Trophoblast cell (in vitro differentiated cells and primary cell): Measurements from ENCODE around the gene GALNTL6.

Experiments used
- DNase-seq, 2 donors: peaks; one replicate each; pipeline ENCODE4 v3.0.0-alpha.2; 2016
- H2AFZ ChIP-seq: 2 replicates; pipeline ENCODE4 v1.6.1; 2013; ENCODE audit warnings: low read length, moderate library complexity, mild to moderate bottlenecking; ENCODE audit not compliant: insufficient read depth, poor library complexity
- H2AK5ac ChIP-seq: 2 replicates; pipeline ENCODE4 v1.6.1; 2013; ENCODE audit warnings: mild to moderate bottlenecking, low read length
- H2BK120ac ChIP-seq: 2 replicates; pipeline ENCODE4 v1.6.1; 2013; ENCODE audit warnings: low read length, mild to moderate bottlenecking, moderate library complexity; ENCODE audit not compliant: insufficient read depth, poor library complexity
- H2BK12ac ChIP-seq: 2 replicates; pipeline ENCODE4 v1.6.1; 2013; ENCODE audit warnings: mild to moderate bottlenecking, low read length, moderate library complexity
- H2BK5ac ChIP-seq: 2 replicates; pipeline ENCODE4 v1.6.1; 2013; ENCODE audit warnings: low read length, low read depth, moderate library complexity, mild to moderate bottlenecking; ENCODE audit not compliant: poor library complexity
- H3K14ac ChIP-seq: 2 replicates; pipeline ENCODE4 v1.6.1; 2013; ENCODE audit warnings: mild to moderate bottlenecking, low read length
- H3K18ac ChIP-seq: 2 replicates; pipeline ENCODE4 v1.6.1; 2013; ENCODE audit warnings: mild to moderate bottlenecking, low read length
- H3K23ac ChIP-seq: 2 replicates; pipeline ENCODE4 v1.6.1; 2013; ENCODE audit warnings: low read length
- H3K27ac ChIP-seq: 2 replicates; pipeline ENCODE4 v1.5.1; 2013; ENCODE audit warnings: low read depth, mild to moderate bottlenecking, inconsistent platforms, low read length, moderate library complexity
- H3K27me3 ChIP-seq: 2 replicates; pipeline ENCODE4 v1.6.1; 2013; ENCODE audit warnings: inconsistent platforms, mild to moderate bottlenecking, low read length, moderate library complexity; ENCODE audit not compliant: insufficient read depth
- H3K36me3 ChIP-seq, 2 experiments: 1 replicate in 1 of 2; 2 replicates in 1 of 2; pipeline ENCODE4 v1.6.1; 2013; ENCODE audit warnings: low read length in 2 of 2, mild to moderate bottlenecking in 2 of 2, moderate library complexity in 1 of 2; ENCODE audit not compliant: insufficient read depth in 2 of 2, control insufficient read depth in 1 of 2
- H3K4ac ChIP-seq: 2 replicates; pipeline ENCODE4 v1.6.1; 2013; ENCODE audit warnings: low read depth, mild to moderate bottlenecking, low read length, moderate library complexity
- H3K4me1 ChIP-seq, 2 experiments: 1 replicate in 1 of 2; 2 replicates in 1 of 2; pipeline ENCODE4 v1.6.1; 2013; ENCODE audit warnings: low read length in 2 of 2, mild to moderate bottlenecking in 2 of 2, moderate library complexity in 1 of 2; ENCODE audit not compliant: insufficient read depth in 2 of 2, control insufficient read depth in 1 of 2
- H3K4me2 ChIP-seq: 2 replicates; pipeline ENCODE4 v1.6.1; 2013; ENCODE audit warnings: inconsistent platforms, mild to moderate bottlenecking, low read length, moderate library complexity
- H3K4me3 ChIP-seq: 2 replicates; pipeline ENCODE4 v1.5.1; 2013; ENCODE audit warnings: mild to moderate bottlenecking, low read depth, low read length, inconsistent platforms
- H3K79me1 ChIP-seq: one replicate; pipeline ENCODE4 v1.6.1; 2013; ENCODE audit warnings: low read length
- H3K79me2 ChIP-seq: 2 replicates; pipeline ENCODE4 v1.6.1; 2013; ENCODE audit warnings: low read length, mild to moderate bottlenecking; ENCODE audit not compliant: control insufficient read depth, insufficient read depth, poor library complexity
- H3K9ac ChIP-seq: 2 replicates; pipeline ENCODE4 v1.6.1; 2013; ENCODE audit warnings: mild to moderate bottlenecking, low read length
- H3K9me3 ChIP-seq: 2 replicates; pipeline ENCODE4 v1.6.1; 2013; ENCODE audit warnings: low read depth, mild to moderate bottlenecking, control low read depth, inconsistent platforms, low read length; ENCODE audit not compliant: insufficient read depth
- H4K12ac ChIP-seq: 2 replicates; pipeline ENCODE4 v1.6.1; 2013; ENCODE audit warnings: low read depth, mild to moderate bottlenecking, low read length, moderate library complexity
- H4K8ac ChIP-seq: 2 replicates; pipeline ENCODE4 v1.6.1; 2013; ENCODE audit warnings: low read depth, mild to moderate bottlenecking, low read length, moderate library complexity
- H4K91ac ChIP-seq: one replicate; pipeline ENCODE4 v1.6.1; 2013; ENCODE audit warnings: low read depth, mild to moderate bottlenecking, low read length, moderate library complexity
- WGBS: extraction: QIAGEN DNeasy Blood & Tissue Kit; methylation state at CpG from one replicate; pipeline ENCODE4 v1.1.7; 2013; ENCODE audit warnings: missing lambda C conversion rate; ENCODE audit not compliant: insufficient read length, insufficient coverage; ENCODE audit errors: extremely low coverage; 5-methylcytosine and 5-hydroxymethylcytosine counted together

The GALNTL6 gene

GRCh38 chr4:172129593-172129992 lies 316.4 kb downstream of the GALNTL6 start:
- Histone ChIP-seq H4K8ac (no peak overlapping the region), H3K9ac (no peak overlapping the region), H3K79me2 (no peaks in the 10 kb centered on the region), H2BK120ac (no peak overlapping the region), H3K36me3 (no peaks in the 10 kb centered on the region), H3K4ac (no peak overlapping the region), H4K12ac (no peak overlapping the region), H3K4me3 (no peak overlapping the region), H2AK5ac (no peak overlapping the region), H3K9me3 (no peaks in the 10 kb centered on the region), H3K18ac (no peak overlapping the region), H3K4me1 (no peaks in the 10 kb centered on the region), H4K91ac (no peak overlapping the region), H3K4me2 (no peak overlapping the region), H3K23ac (no peak overlapping the region), H3K14ac (no peak overlapping the region), H3K27me3 (no peaks in the 10 kb centered on the region), H3K79me1 (no peaks in the 10 kb centered on the region), H3K27ac (no peak overlapping the region), H2AFZ (no peak overlapping the region), H2BK5ac (no peak overlapping the region), H2BK12ac (no peak overlapping the region)
- WGBS: no CpG with 5 or more reads among the region's 1 CpG
- DNase-seq: no peak

GRCh38 chr4:172134521-172134920 lies 321.3 kb downstream of the GALNTL6 start:
- no peak overlapping the region for H3K9ac ChIP-seq
- H3K79me2 ChIP-seq: no peaks in the 10 kb centered on the region
- no peak overlapping the region for H4K8ac ChIP-seq
- no peak overlapping the region for H4K91ac ChIP-seq
- H3K18ac ChIP-seq: no peak overlapping the region
- H2BK5ac ChIP-seq: no peak overlapping the region
- H3K79me1 ChIP-seq: no peaks in the 10 kb centered on the region
- H2BK120ac ChIP-seq: no peak overlapping the region
- no peak overlapping the region for H3K4me2 ChIP-seq
- H4K12ac ChIP-seq: no peak overlapping the region
- no peak overlapping the region for H3K23ac ChIP-seq
- no peak overlapping the region for H2BK12ac ChIP-seq
- H2AFZ ChIP-seq: no peak overlapping the region
- H2AK5ac ChIP-seq: no peak overlapping the region
- no peaks in the 10 kb centered on the region for H3K4me1 ChIP-seq
- H3K9me3 ChIP-seq: no peaks in the 10 kb centered on the region
- no CpG with 5 or more reads among the region's 2 CpGs for WGBS
- H3K4ac ChIP-seq: no peak overlapping the region
- H3K27me3 ChIP-seq: no peaks in the 10 kb centered on the region
- DNase-seq: peak in 1 of 2 donors; percentile 76
- no peak overlapping the region for H3K4me3 ChIP-seq
- H3K27ac ChIP-seq: no peak overlapping the region
- H3K14ac ChIP-seq: no peak overlapping the region
- no peaks in the 10 kb centered on the region for H3K36me3 ChIP-seq

- Histone ChIP-seq H3K14ac (no peak overlapping the region), H3K9ac (no peak overlapping the region), H4K91ac (no peak overlapping the region), H3K4me3 (no peak overlapping the region), H3K4me2 (no peak overlapping the region), H3K27me3 (no peaks in the 10 kb centered on the region), H3K79me1 (no peaks in the 10 kb centered on the region), H3K18ac (no peak overlapping the region), H3K27ac (no peak overlapping the region), H2BK5ac (no peak overlapping the region), H2AK5ac (no peak overlapping the region), H2BK120ac (no peak overlapping the region), H2AFZ (no peak overlapping the region), H4K12ac (no peak overlapping the region), H3K4me1 (no peaks in the 10 kb centered on the region), H2BK12ac (no peak overlapping the region), H4K8ac (no peak overlapping the region), H3K4ac (no peak overlapping the region), H3K36me3 (no peaks in the 10 kb centered on the region), H3K79me2 (no peaks in the 10 kb centered on the region), H3K9me3 (no peaks in the 10 kb centered on the region), H3K23ac (no peak overlapping the region)
- DNase-seq: no peak
- no CpG with 5 or more reads among the region's 2 CpGs for WGBS
These were observed 327.8 kb downstream of the GALNTL6 start for GRCh38 chr4:172141025-172141424.

- no peaks in the 10 kb centered on the region for H3K27me3 ChIP-seq
- no peak overlapping the region for H3K4me3 ChIP-seq
- no peak overlapping the region for H3K4ac ChIP-seq
- H4K12ac ChIP-seq: no peak overlapping the region
- H3K4me2 ChIP-seq: no peak overlapping the region
- no peak overlapping the region for H2BK12ac ChIP-seq
- no peaks in the 10 kb centered on the region for H3K4me1 ChIP-seq
- H2BK5ac ChIP-seq: no peak overlapping the region
- no peak overlapping the region for H3K14ac ChIP-seq
- no peaks in the 10 kb centered on the region for H3K9me3 ChIP-seq
- DNase-seq: peak; percentile 7 to 78
- H2AK5ac ChIP-seq: no peak overlapping the region
- H2AFZ ChIP-seq: no peak overlapping the region
- no peaks in the 10 kb centered on the region for H3K79me1 ChIP-seq
- no peak overlapping the region for H3K9ac ChIP-seq
- no peak overlapping the region for H3K23ac ChIP-seq
- no peaks in the 10 kb centered on the region for H3K36me3 ChIP-seq
- no peak overlapping the region for H2BK120ac ChIP-seq
- H4K91ac ChIP-seq: no peak overlapping the region
- no peaks in the 10 kb centered on the region for H3K79me2 ChIP-seq
- H3K27ac ChIP-seq: no peak overlapping the region
- H4K8ac ChIP-seq: no peak overlapping the region
- WGBS: no CpG with 5 or more reads among the region's 2 CpGs
- no peak overlapping the region for H3K18ac ChIP-seq
These were observed 329.1 kb downstream of the GALNTL6 start for GRCh38 chr4:172142281-172142741.
